DMS79 treated with DMSO at 0.1 percent for 48 hours (cell line): ENCODE results near the gene ESYT2.

ENCODE experiments used
- DNase-seq: peaks from one replicate; lab custom pipeline; 2025; lab: John Stamatoyannopoulos, UW

ESYT2 gene

DNA sequence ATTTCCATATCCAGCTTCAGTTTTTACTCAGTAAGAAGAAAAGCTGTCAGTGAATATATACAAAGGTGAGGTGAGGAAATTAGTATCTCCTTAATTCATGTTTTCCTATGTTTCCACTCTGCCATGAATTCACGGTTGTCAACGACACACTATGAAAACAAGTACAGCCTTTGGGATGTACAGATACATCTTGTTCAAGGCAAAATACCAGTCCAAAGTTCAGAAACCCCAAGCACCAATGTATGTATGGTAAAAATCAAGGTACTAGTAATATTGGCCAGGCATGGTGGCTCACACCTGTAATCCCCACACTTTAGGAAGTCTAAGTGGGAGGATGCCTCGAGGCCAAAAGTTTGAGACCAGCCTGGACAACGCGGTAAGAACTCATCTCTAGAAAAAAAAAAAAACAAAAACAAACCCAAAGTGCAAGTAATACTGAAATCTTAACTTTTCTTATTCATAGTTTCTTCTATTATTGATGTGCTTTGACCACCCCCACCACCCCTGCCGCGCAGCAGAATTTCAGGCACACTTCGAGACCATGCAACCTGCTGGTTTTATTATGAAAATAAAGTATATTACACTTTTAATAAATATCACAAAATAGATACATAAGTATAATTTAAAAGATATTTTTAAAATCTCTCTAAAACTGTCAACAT is 3.5 kb downstream of the ESYT2 start:
- no peak for DNase-seq

DNA sequence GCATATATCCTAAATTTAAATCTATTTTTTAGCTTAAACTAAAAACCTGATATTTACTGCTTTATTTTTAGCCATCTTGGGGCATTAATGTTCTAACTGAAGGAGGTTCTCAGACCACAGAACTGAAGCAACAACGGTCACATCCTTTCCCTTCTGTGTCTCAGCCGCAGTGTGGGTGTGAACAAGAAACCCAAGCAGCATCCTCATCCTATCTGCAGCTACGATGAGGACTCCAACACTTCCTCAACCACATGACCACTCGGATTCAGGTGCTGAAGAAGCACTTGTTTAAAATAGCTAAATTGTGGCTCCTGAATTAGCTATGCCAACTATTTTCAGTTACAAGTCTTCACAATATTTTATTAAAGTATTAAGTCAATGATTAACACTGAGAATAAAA is 5.3 kb downstream of the ESYT2 start:
- no peak for DNase-seq

DNA sequence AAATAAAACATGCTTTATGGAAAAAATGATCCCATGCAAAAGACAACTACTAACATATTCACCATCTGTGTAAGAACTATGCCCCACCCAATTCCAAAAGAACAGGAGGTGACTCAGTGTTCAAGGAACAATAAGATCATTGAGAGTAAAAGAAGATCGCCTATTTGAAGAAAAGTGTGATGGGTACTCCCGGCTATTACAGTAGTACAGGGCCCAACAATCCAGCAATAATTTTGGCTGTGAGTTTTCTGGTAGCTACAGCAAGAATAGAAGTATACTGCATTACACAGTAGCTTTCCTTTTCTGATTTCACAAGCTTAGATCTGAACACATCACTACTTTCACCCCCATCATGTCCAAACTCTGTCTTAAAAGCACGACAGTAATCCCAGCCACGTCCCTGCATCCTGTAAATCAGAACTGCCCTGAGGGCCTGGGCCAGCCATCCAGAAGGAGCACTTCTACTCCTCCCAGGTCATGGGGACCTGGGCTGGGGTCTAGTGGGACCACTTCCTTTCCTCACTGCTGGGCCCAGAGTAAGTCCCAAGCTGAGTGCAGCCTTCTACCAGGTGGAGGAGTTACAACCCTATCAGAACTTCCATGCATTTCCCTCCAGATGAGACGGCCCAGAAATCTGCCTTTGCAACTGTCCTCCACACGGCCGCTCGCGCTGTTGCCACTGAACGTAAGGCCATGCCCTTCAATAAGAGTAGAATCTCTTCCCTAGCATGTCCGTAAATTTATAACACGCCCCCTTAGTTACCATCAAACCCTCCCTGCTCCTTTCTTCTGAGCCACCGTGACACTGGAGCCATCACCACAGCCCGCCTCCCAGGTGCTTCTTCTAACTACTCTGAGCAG is 7.9 kb downstream of the ESYT2 start:
- DNase-seq: no peak

DNA sequence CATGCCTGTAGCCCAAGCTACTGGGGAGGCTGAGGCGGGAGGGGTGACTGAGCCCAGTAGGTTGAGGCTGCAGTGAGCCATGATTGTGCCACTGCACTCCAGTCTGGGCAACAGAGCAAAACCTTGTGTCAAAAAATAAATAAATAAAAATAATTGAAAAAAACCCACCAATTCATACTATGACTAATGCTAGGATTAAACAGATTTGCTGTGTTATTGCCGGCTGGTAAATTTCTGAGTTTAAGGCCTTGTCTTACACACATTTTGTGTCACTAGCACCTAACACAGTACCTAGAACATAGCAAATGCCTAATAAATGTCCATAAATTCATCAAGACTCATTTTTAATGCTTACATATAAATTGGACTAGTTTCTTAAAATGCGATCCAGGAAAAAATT is 8.7 kb downstream of the ESYT2 start:
- no peak for DNase-seq

DNA sequence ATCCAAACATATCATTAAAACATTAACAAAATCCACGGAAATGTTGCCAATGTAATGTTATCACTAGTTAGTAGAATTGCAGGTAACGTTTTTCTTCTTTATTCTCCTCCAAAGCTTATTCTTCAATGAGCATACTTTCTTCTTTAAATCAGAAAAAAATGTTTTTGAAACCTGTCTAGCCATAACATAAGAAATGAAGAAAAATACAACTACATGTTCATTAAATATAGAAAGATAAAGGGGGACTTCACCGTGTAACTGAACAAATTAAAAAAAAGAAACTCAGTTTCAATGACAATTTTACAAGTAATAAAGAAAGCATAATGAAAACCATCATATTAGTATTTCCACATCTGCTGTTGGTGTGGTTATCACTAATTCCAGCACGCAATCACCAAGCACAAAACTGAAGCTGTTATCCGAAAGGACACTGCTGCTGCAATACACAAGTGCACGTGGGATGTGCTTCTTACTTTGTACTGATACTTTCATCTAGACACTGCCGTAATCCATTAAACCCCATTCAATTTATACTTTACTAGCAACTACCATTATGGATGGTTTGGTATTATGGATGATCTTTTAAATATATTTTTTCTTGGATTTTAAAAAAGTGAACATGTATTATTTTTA is 9.6 kb downstream of the ESYT2 start:
- DNase-seq: no peak

DNA sequence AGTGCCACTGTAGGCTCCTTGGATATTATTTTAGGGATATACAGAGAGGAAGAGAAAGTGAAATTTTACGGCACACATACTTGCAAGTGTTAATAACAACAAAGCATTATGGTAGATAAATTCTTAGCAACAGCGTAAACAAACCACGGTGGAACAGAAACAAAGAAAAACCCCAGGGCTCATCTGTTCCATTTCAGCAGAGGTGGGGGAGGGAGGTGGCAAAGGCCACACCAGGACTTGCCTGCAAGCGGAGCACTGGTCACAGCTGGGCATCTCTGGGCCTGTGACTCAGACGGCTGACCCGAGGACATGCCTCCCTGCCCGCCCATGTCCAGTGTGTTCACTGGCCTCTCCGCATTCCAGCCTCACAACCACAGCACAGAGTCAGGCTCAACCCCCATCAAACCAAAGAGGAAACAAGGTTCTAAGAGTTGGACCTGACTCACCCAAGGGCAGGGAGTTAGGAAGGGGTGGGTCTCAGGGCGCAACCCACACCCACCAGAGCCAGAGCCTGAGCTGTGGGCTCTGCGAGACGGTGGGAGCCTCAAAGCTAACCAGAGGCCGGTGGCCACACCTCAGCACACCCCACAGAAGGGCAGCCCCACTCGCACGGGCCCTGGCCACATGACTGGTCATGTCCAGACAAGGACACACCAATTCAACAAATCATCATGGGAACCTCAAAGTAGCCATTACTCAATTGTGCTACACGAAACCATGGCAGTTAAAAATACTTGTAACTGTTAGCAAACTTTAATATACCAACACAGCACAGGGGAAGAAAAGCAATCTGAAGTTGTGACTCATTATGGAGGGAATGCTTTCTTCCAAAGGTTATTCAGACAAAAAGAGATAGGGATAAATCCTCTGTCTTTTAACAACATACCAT is 10.7 kb downstream of the ESYT2 start:
- no peak for DNase-seq

DNA sequence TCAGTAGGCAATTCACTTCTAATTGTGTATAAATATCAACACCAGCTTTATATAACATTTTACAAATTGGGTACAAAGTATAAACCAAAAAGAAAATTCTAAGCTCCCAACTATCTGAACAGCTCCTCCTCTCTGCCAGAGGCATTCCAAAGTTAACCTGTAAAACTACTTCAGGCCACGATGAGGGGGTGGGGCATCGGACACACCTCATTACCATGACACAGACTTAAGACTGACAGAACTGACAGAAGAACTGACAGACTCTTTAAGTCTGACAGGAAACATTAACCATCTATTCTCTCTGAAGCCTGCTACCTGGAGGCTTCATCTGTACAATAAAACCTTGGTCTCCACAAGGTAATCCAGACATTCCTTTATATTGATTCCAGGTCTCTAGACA is 12.3 kb downstream of the ESYT2 start:
- no peak for DNase-seq

DNA sequence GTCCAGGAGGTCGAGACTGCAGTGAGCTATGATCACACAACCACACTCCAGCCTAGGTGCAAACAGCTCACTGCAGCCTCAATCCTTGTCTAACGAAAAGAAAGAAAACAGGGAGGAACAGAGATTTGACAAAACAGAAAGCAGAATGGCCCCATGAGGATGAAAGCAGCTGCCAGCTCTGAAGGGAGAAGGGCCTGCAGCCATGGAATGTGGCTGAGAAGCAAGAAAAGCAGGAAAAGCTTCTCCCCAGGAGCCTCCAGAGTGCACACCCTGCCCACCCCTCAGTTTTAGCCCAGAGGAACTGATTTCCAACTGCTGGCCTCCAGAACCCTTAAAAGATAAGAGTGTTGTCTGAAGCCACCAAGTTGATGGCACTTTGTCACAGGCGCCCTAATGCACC is 13.0 kb downstream of the ESYT2 start:
- DNase-seq: no peak

DNA sequence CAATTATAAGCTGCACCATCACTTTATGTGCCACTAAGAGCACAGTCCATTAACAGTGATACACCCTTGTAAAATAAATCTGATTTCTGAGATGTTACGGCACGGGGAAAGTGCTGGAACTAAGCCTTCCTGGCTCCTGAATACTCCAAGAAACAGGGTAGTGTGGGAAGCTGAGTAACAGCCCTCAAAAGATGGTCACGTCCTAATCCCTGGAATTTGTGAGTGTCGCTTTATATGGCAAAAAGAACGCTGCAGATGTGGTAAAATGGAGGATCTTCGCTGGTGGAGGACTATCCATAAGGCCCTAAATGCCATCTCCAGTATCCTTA is 13.5 kb downstream of the ESYT2 start:
- DNase-seq: no peak

DNA sequence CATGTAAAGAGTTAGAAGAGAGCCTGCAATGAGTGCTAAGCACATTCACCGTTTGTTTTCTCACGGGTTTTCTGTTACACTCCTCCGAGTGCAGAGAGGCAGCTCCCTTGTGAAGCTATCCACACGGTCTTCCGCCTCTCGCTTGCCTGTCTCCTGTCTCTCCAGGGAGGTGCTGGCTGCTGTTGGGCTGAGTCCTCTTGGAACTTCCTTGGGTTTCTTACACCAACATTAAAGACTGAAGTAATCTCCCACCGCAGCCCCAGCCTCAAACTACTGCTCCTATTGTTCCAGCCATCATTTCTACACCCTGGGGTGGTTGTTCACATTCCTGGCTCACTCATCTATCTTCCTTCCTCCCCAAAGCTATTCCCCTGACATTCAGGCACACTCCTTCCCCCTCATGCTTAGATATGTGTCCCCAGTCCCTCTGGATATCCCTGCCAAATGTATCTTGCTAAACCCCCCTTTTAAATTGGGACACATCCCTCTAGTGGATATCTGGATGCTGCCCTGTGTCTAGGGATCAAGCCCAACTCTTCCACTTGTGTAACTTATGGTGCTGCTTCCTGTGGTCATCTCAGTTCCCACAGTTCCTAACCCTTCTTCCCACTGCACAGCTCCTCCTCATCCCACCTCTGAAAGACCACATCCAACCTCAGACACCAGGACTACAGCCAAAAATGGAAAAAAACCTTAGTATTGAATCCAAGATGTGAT is 14.1 kb downstream of the ESYT2 start:
- DNase-seq: no peak

DNA sequence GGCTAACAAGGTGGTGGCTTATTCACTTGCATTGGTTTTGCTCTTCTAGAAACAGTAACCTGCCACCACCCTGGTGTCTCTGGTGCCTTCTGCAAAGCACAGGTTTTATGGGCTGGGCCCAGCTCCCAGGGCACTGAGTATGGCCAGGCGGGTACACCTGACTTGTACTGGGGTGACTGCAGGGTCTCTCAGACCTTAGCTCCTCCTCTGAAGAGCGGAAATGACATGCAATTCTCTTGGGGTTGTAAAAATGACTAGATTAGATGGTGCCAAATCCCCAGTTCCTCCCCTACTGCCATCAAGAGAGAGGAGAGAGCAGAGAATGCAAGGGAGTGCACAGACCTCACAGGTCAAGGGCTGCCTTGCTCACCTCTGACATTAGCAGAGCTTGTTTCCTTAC is 14.7 kb downstream of the ESYT2 start:
- DNase-seq: no peak

DNA sequence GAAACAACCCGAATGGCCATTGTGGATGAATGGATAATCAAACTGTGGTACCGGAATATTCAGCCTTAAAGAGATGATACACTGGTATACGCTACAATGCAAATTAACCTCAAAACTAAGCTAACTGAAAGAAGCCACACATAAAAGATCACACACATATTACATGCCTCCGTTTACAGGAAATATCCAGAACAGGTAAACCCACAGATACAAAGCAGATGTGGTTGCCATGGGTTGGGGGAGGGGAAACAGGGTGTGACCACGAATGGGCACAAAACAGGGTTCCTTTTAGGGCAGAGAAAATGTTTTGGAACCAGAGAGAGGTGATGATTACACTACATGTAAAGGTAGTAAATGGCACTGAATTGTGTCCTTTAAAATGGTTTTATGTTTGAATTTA is 16.6 kb downstream of the ESYT2 start:
- no peak for DNase-seq

DNA sequence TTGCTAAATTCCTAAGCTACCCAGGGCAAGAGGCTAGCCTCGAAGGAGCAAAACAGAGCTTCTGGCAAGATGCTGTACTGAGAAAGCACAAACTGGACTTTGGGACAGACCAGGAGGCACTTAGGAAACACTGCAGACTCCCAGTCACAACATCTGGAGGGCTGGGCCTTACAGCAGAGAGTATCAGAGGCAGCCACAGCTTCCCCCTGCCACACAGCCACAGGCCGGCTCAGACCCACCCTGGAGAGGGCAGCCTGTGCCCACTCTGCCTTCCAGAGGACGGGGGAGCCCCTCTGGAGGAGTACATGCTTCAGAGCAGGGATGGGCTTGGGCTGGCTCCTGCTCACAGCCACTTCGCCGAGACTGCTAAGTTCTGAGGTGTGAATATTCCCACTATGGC is 17.4 kb downstream of the ESYT2 start:
- DNase-seq: no peak

DNA sequence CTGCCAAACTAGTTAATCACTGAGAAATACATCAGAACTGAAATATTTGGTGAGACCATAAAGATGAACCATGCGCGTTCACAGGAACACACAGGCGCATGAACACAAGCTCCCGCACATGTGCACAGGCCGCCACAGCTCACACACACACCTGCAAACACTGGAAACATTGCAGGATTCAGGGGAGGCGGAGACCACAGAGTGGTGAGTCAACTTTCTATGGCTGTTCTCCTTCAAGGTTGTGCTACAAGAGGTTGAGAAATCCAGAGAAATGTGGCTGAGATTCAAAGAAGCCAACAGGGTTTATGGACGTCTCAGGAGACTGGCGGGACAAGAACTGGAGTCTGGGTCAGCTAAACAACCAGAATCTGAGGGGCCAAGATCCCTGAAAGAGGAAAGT is 17.8 kb downstream of the ESYT2 start:
- no peak for DNase-seq

DNA sequence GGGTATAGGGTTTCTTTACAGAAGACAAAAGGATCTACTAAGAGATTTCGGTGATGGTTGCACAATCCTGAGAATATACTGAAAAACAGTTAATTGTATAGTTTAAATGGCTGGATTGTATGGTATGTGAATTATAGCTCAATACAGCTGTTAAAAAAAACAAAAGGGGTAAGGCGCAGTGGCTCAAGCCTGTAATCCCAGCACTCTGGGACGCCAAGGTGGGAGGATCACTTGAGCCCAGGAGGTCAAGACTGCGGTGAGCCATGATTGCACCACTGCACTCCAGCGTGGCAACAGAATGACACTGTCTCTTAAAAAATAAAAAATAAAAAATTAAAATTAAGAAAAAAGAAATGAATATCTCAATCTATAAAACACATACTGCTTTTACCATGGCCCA is 18.5 kb downstream of the ESYT2 start:
- DNase-seq: no peak

DNA sequence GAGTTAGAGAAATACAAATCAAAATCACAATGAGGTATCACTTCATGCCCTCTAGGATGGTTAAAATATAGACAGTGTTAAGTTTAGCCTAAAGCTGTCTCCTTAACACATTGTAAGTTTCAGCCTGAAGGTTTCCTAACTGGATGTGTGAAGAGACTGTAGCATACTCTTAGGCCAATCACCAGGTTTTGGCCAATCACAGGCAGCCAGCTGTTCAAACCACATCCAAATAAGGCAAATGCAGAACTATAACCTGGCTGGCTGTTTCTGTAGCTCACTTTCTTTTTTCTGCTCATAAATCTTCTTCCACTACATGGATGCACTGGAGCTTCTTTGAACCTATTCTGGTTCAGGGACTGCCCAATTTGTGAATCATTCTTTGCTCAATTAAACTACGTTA is 19.7 kb downstream of the ESYT2 start:
- no peak for DNase-seq

DNA sequence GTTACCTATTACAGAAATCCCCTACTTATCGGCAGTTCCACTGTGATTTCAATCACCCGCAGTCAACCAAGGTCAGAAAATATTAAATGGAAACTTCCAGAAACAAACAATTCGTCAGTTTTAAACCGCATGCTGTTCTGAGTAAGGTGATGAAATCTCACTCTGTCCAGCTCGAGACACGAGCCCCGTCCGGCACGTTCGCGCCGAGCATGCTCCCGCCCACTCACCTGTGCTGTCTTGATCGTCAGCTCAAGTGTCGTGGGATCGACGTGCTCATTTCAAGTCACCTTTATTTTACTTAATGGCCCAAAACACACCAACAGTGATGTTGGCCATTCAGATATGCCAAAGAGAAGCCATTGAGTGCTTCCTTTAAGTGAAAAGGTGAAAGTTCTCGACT is 21.2 kb downstream of the ESYT2 start:
- DNase-seq: no peak

DNA sequence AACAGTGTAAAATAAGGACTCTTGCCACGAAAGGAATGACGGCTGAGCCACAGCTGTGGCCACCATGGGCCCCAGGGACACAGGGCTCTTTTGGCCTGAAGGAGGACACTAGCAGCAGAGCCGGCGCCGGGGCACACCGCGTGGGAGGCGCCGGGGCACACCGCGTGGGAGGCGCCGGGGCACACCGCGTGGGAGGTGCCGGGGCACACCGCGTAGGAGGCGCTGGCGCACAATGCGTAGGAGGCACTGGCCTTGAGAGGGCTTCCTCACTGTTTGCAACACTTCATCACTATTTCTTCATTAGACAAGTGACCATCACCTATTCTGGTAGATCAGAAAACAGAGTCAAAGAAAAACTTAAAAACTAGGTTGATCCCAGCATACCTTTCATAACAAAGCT is 23.4 kb downstream of the ESYT2 start:
- no peak for DNase-seq

DNA sequence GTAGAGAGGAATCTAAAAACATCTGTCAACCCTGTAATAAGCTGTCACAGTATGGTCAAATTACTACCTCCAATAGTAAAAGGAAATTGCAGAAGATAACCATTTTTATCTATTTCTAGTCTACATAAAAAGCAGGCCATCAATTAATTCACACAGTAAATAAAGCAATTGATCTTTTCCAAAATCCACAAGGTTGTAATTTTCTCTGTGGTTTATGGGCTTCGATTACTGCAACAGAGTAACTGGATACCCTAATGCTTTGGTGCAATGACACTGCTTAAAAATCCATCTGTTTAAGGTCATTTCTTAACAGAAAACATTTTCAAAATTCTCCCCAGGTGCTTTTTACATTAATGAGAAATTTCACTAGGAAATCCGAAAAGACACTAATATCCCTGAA is 23.9 kb downstream of the ESYT2 start:
- DNase-seq: no peak

DNA sequence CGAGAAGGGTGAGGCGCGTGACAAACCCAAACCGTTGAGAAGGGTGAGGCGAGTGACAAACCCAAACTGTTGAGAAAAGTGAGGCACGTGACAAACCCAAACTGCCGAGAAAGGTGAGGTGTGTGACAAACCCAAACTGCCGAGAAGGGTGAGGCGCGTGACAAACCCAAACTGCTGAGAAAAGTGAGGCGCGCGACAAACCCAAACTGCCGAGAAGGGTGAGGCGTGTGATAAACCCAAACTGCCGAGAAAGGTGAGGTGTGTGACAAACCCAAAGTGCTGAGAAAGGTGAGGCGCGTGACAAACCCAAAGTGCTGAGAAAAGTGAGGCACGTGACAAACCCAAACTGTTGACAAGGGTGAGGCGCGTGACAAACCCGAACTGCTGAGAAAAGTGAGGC is 25.0 kb downstream of the ESYT2 start:
- DNase-seq: no peak

DNA sequence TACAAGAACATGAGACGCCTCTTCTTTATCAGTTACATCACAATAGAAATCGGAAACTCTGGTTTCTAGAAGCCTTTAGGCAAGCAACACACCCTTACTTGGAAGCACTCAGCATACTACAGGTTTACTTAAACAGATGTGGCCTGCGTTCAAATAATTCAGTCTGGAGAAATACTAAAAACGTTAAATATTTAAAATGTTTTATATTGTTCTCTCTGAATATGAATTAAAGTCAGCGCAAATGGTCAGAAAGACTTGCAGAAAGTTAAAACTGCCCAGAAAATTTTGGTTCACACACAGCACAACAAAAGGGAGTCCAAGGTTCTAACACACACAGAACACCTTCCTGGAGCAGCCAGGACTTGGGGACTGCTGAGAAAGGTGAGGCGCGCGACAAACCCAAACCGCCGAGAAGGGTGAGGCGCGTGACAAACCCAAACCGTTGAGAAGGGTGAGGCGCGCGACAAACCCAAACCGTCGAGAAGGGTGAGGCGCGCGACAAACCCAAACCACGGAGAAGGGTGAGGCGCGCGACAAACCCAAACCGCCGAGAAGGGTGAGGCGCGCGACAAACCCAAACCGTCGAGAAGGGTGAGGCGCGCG is 25.8 kb downstream of the ESYT2 start:
- DNase-seq: no peak
